SJCRH30 (cell line): ENCODE data around the gene PCLAF. TPM values are rescaled to one million over a fixed set of nuclear protein-coding genes. Genes with fewer than 3 reads are reported as not detected.
"Not testable (repeated sequence)": the region's sequence is repeated elsewhere in the genome, so short reads cannot be mapped to it uniquely, and the experiment has no call there.

Experiments
- DNase-seq, 2 experiments: peaks; one replicate each; pipeline ENCODE4 v3.0.0-alpha.2; 2015 to 2020
- H3K27ac ChIP-seq: fragments of 250-450 bp; sonication (Bioruptor Pico); 2 replicates; pipeline ENCODE4 v1.5.1; 2020; ENCODE audit warnings: mild to moderate bottlenecking, moderate library complexity
- H3K27me3 ChIP-seq: fragments of 250-450 bp; sonication (Bioruptor Pico); 2 replicates; pipeline ENCODE4 v1.5.1; 2020; ENCODE audit warnings: mild to moderate bottlenecking, moderate library complexity
- H3K36me3 ChIP-seq: fragments of 250-450 bp; sonication (Bioruptor Pico); 2 replicates; pipeline ENCODE4 v1.5.1; 2020; ENCODE audit warnings: mild to moderate bottlenecking, moderate library complexity
- H3K4me1 ChIP-seq: fragments of 250-450 bp; sonication (Bioruptor Pico); 2 replicates; pipeline ENCODE4 v1.5.1; 2020; ENCODE audit warnings: mild to moderate bottlenecking, moderate library complexity
- H3K4me3 ChIP-seq: fragments of 250-450 bp; sonication (Bioruptor Pico); 2 replicates; pipeline ENCODE4 v1.5.1; 2020; ENCODE audit warnings: mild to moderate bottlenecking, moderate library complexity
- H3K9me3 ChIP-seq: fragments of 250-450 bp; sonication (Bioruptor Pico); replicated peaks from 2 replicates; pipeline ENCODE4 v1.5.1; 2020; ENCODE audit warnings: mild to moderate bottlenecking, moderate library complexity
- total RNA-seq: library from RNA; depleted of rRNA; stranded (reverse); fragments of >200 nt; shearing (Covaris generic); gene quantifications from 2 replicates; pipeline ENCODE4 v1.2.3, GENCODE V29; 2014

PCLAF gene
- total RNA-seq, 1 experiment from 2014 or later: 581 TPM

GRCh38 chr15:64346242-64346641 is 35.0 kb downstream of the PCLAF start:
- not testable (repeated sequence) for H3K36me3 ChIP-seq, H3K27ac ChIP-seq, H3K4me1 ChIP-seq, DNase-seq, H3K9me3 ChIP-seq, H3K27me3 ChIP-seq, H3K4me3 ChIP-seq

- DNase-seq: no peak
- no peak overlapping the region for H3K27ac ChIP-seq
Measured at GRCh38 chr15:64344651-64345294, 36.5 kb downstream of the PCLAF start.

GRCh38 chr15:64343841-64344240 is 37.4 kb downstream of the PCLAF start:
- DNase-seq: no peak
- Histone ChIP-seq H3K9me3 (no peaks in the 10 kb centered on the region), H3K27me3 (no peaks in the 10 kb centered on the region), H3K36me3 (peaks cover 2% of the 10 kb centered on the region; the same call in 1 of the 2 replicates), H3K27ac (no peak overlapping the region), H3K4me1 (no peaks in the 10 kb centered on the region), H3K4me3 (no peak overlapping the region)

More at GRCh38 chr15:64344651-64345294, 36.5 kb downstream of the PCLAF start:
- Histone ChIP-seq H3K27me3 (no peaks in the 10 kb centered on the region), H3K36me3 (peaks cover 2% of the 10 kb centered on the region; the same call in 1 of the 2 replicates), H3K4me1 (no peaks in the 10 kb centered on the region), H3K9me3 (no peaks in the 10 kb centered on the region), H3K4me3 (no peak overlapping the region)

- peaks cover 2% of the 10 kb centered on the region; the same call in 1 of the 2 replicates for H3K36me3 ChIP-seq
- no peaks in the 10 kb centered on the region for H3K4me1 ChIP-seq
- no peaks in the 10 kb centered on the region for H3K9me3 ChIP-seq
- no peak overlapping the region for H3K27ac ChIP-seq
- no peak for DNase-seq
- H3K4me3 ChIP-seq: no peak overlapping the region
- H3K27me3 ChIP-seq: no peaks in the 10 kb centered on the region
Measured at GRCh38 chr15:64343222-64343621, 38.0 kb downstream of the PCLAF start.

DNA sequence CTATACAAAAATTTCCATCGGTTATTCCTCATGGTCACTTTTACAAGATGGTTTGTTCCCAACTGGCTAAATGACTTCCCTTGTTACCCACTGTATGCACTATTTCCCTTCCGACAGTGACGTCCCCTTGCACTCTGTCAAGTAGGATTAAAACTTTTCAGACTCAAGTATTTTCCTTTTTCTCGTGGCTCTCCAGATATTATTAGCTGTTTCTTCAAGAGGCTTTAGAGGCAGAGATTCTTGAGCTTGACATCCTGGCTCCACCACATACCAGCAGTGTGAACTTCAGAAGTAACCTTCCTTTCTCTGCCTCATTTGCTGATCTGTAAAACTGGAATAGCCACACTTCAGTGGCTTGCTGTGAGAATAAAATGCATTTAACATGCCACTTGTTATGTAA is 39.3 kb downstream of the PCLAF start:
- no peak for DNase-seq
- H3K9me3 ChIP-seq: no peaks in the 10 kb centered on the region
- H3K4me1 ChIP-seq: no peaks in the 10 kb centered on the region
- H3K27ac ChIP-seq: no peak overlapping the region
- H3K27me3 ChIP-seq: no peaks in the 10 kb centered on the region
- peaks cover 2% of the 10 kb centered on the region; the same call in 1 of the 2 replicates for H3K36me3 ChIP-seq
- H3K4me3 ChIP-seq: no peak overlapping the region

- Histone ChIP-seq H3K9me3 (no peaks in the 10 kb centered on the region), H3K27me3 (no peaks in the 10 kb centered on the region), H3K4me1 (no peaks in the 10 kb centered on the region), H3K27ac (no peak overlapping the region), H3K4me3 (no peak overlapping the region), H3K36me3 (no peaks in the 10 kb centered on the region; the same call in 1 of the 2 replicates)
- no peak for DNase-seq
Measured at GRCh38 chr15:64340355-64340754, 40.9 kb downstream of the PCLAF start.

- Histone ChIP-seq H3K9me3 (no peaks in the 10 kb centered on the region), H3K36me3 (no peaks in the 10 kb centered on the region; the same call in 1 of the 2 replicates), H3K4me1 (no peaks in the 10 kb centered on the region), H3K27me3 (no peaks in the 10 kb centered on the region), H3K4me3 (no peak overlapping the region), H3K27ac (no peak overlapping the region)
- DNase-seq: no peak
Measured at GRCh38 chr15:64337761-64338160, 43.5 kb downstream of the PCLAF start.

GRCh38 chr15:64333986-64334929 is 47.0 kb downstream of the PCLAF start:
- H3K27me3 ChIP-seq: no peaks in the 10 kb centered on the region
- H3K9me3 ChIP-seq: no peaks in the 10 kb centered on the region
- H3K36me3 ChIP-seq: no peaks in the 10 kb centered on the region
- no peak for DNase-seq
- no peaks in the 10 kb centered on the region for H3K4me1 ChIP-seq
- H3K4me3 ChIP-seq: no peak overlapping the region
- H3K27ac ChIP-seq: no peak overlapping the region

DNA sequence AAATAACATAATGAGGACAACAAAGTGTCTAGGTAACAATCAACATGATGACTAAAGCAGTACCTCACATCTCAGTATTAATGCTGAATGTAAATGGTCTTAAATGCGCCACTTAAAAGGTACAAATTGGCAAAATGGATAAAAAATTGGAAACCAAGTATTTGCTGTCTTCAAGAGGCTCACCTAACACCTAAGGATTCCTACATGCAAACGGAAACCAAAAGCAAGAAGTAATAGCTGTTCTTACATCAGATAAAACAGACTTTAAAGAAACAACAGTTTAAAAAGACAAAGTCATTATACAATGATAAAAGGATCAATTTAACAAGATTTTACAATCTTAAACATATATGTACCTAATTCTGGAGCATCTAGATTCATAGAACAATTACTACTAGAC is 47.7 kb downstream of the PCLAF start:
- H3K4me1 ChIP-seq: no peaks in the 10 kb centered on the region
- H3K27ac ChIP-seq: no peak overlapping the region
- H3K27me3 ChIP-seq: no peaks in the 10 kb centered on the region
- H3K36me3 ChIP-seq: no peaks in the 10 kb centered on the region
- DNase-seq: no peak
- no peaks in the 10 kb centered on the region for H3K9me3 ChIP-seq
- H3K4me3 ChIP-seq: no peak overlapping the region

DNA sequence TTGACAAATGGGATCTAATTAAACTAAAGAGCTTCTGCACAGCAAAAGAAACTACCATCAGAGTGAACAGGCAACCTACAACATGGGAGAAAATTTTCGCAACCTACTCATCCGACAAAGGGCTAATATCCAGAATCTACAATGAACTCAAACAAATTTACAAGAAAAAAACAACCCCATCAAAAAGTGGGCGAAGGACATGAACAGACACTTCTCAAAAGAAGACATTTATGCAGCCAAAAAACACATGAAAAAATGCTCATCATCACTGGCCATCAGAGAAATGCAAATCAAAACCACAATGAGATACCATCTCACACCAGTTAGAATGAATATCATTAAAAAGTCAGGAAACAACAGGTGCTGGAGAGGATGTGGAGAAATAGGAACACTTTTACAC is 49.6 kb downstream of the PCLAF start:
- not testable (repeated sequence) for H3K27me3 ChIP-seq, H3K36me3 ChIP-seq, DNase-seq, H3K4me1 ChIP-seq, H3K4me3 ChIP-seq, H3K9me3 ChIP-seq, H3K27ac ChIP-seq

- DNase-seq, H3K36me3 ChIP-seq, H3K9me3 ChIP-seq, H3K4me3 ChIP-seq, H3K27ac ChIP-seq, H3K27me3 ChIP-seq, H3K4me1 ChIP-seq: not testable (repeated sequence)
Measured at GRCh38 chr15:64326975-64327374, 54.3 kb downstream of the PCLAF start.

- H3K4me1 ChIP-seq, H3K27ac ChIP-seq, H3K27me3 ChIP-seq, H3K4me3 ChIP-seq, H3K36me3 ChIP-seq, DNase-seq, H3K9me3 ChIP-seq: not testable (repeated sequence)
Measured at GRCh38 chr15:64326458-64326857, 54.8 kb downstream of the PCLAF start.

- DNase-seq: no peak
- H3K9me3 ChIP-seq: no peaks in the 10 kb centered on the region
- H3K4me1 ChIP-seq: no peaks in the 10 kb centered on the region
- H3K27me3 ChIP-seq: no peaks in the 10 kb centered on the region
- no peak overlapping the region for H3K4me3 ChIP-seq
- H3K36me3 ChIP-seq: no peaks in the 10 kb centered on the region
- no peak overlapping the region for H3K27ac ChIP-seq
Measured at GRCh38 chr15:64324165-64324877, 56.9 kb downstream of the PCLAF start.

GRCh38 chr15:64315216-64315615 is 66.0 kb downstream of the PCLAF start:
- no peak overlapping the region for H3K4me3 ChIP-seq
- H3K27ac ChIP-seq: no peak overlapping the region
- H3K36me3 ChIP-seq: peaks cover 2% of the 10 kb centered on the region; the same call in 1 of the 2 replicates
- peaks cover 7% of the 10 kb centered on the region for H3K4me1 ChIP-seq
- H3K27me3 ChIP-seq: no peaks in the 10 kb centered on the region
- H3K9me3 ChIP-seq: no peaks in the 10 kb centered on the region
- no peak for DNase-seq

GRCh38 chr15:64314456-64314855 is 66.8 kb downstream of the PCLAF start:
- Histone ChIP-seq H3K27me3 (no peaks in the 10 kb centered on the region), H3K4me3 (no peak overlapping the region), H3K27ac (no peak overlapping the region), H3K36me3 (peaks cover 2% of the 10 kb centered on the region; the same call in 1 of the 2 replicates), H3K9me3 (no peaks in the 10 kb centered on the region), H3K4me1 (peaks cover 7% of the 10 kb centered on the region)
- DNase-seq: no peak
